Measurements from ENCODE around the gene ZNF548. TPM values are rescaled to one million over a fixed set of nuclear protein-coding genes. Genes with fewer than 3 reads are reported as not detected.

Gene ZNF548
- total RNA-seq, 1 experiment from 2014 or later, result 13.0 TPM

GRCh38 chr19:57421037-57421436 lies 31.4 kb downstream of the ZNF548 start:
- H4K8ac ChIP-seq (replicated peaks; ENCODE audit: insufficient read length, low read depth, low read length), result no peak overlapping the region
- H3K23me2 ChIP-seq (ENCODE audit: insufficient read length, low read depth, low read length, poor library complexity, severe bottlenecking), result no peaks in the 10 kb centered on the region
- H2BK12ac ChIP-seq (ENCODE audit: insufficient read length, low read depth, low read length), result no peak overlapping the region
- Mint-ChIP-seq H3K9me3 (no peaks in the 10 kb centered on the region), H3K27ac (no peak overlapping the region), H3K27me3 (ENCODE audit: low read depth) (no peaks in the 10 kb centered on the region), H3K4me3 (no peak overlapping the region), H3K4me1 (no peaks in the 10 kb centered on the region), H3K36me3 (ENCODE audit: insufficient read depth in 1 of 3, low read depth in 3 of 3) (peaks cover 25 to 34% (median 30%) of the 10 kb centered on the region in 3 experiments)
- no peak overlapping the region for H2BK120ac ChIP-seq (ENCODE audit: low read depth, low read length, poor library complexity, severe bottlenecking)
- H3K27ac ChIP-seq (ENCODE audit: insufficient read length, low read depth, low read length), result no peak overlapping the region
- WGBS (ENCODE audit: extremely low coverage, insufficient read length, low lambda C conversion rate), result no CpG with 5 or more reads among the region's 3 CpGs
- H2BK15ac ChIP-seq (ENCODE audit: low read depth, low read length), result no peak overlapping the region
- no peak overlapping the region for H3K9ac ChIP-seq (ENCODE audit: extremely low read depth, insufficient read length, low read length)
- H3K4me2 ChIP-seq (ENCODE audit: insufficient read depth, insufficient read length, low read length), result no peak overlapping the region
- no peak overlapping the region for H3T11ph ChIP-seq (ENCODE audit: low read length)
- H3K79me2 ChIP-seq (ENCODE audit: insufficient read depth, low read length), result no peaks in the 10 kb centered on the region
- H3K56ac ChIP-seq (ENCODE audit: insufficient read length, low read depth, low read length), result no peak overlapping the region
- H4K20me1 ChIP-seq (ENCODE audit: control insufficient read depth, insufficient read depth, insufficient read length), result no peaks in the 10 kb centered on the region
- TF ChIP-seq CTCF (conservative IDR thresholded peaks at IDR 0.05), result no peak
- no peak overlapping the region for H3K18ac ChIP-seq (ENCODE audit: insufficient read length, low read depth, low read length)
- no peak for DNase-seq
- no peak overlapping the region for H2BK5ac ChIP-seq (ENCODE audit: insufficient read length, low read length)
- no peak overlapping the region for H3K14ac ChIP-seq (ENCODE audit: insufficient read depth, low read length)
- H4K5ac ChIP-seq (ENCODE audit: insufficient read length, low read depth, low read length), result no peak overlapping the region
- no peak overlapping the region for H2BK20ac ChIP-seq (ENCODE audit: low read depth, low read length, poor library complexity, severe bottlenecking)
- H2AFZ ChIP-seq (ENCODE audit: low read length), result no peak overlapping the region
- H3K9me3 ChIP-seq (ENCODE audit: control insufficient read depth, low read depth, low read length), result no peaks in the 10 kb centered on the region
- H2AK5ac ChIP-seq (ENCODE audit: insufficient read length, low read length), result no peak overlapping the region
- H3K27me3 ChIP-seq (ENCODE audit: insufficient read depth, low read length), result no peaks in the 10 kb centered on the region
- H3K4me1 ChIP-seq (ENCODE audit: insufficient read depth, low read length), result no peaks in the 10 kb centered on the region
- peaks cover 3% of the 10 kb centered on the region for H3K79me1 ChIP-seq (ENCODE audit: insufficient read depth, low read depth, low read length, poor library complexity, severe bottlenecking)
- H4K91ac ChIP-seq (ENCODE audit: insufficient read length, low read depth, low read length), result no peak overlapping the region
- H3K4ac ChIP-seq (ENCODE audit: low read depth, low read length), result no peak overlapping the region
- no peak overlapping the region for H3K23ac ChIP-seq (ENCODE audit: insufficient read length, low read depth, low read length)
